A673 (cell line): ENCODE measurements around the gene SIVA1. TPM values are rescaled to one million over a fixed set of nuclear protein-coding genes. Genes with fewer than 3 reads are reported as not detected.

Source experiments
- BruUV-seq: library from RNA; stranded (reverse); fragments of 400-500 nt; replicated peaks from 2 replicates; lab custom pipeline; 2021; lab: Mats Ljungman, UMichigan
- CTCF ChIA-PET: fragments of 300-600 bp; sonication (Branson Sonifier 250); formaldehyde crosslinking; loops from one replicate; lab custom pipeline; 2022; ENCODE audit warnings: antibody characterized with exemption; lab: Charles Lee
- POLR2A ChIA-PET: fragments of 300-600 bp; sonication (Branson Sonifier 250); formaldehyde crosslinking; loops from one replicate; lab custom pipeline; 2022; ENCODE audit warnings: antibody characterized with exemption; ENCODE audit not compliant: low non-redundant PET; lab: Charles Lee
- DNase-seq: peaks from one replicate; pipeline ENCODE4 v3.0.0-alpha.2; 2015; ENCODE audit warnings: low spot score
- H3K27ac ChIP-seq: fragments of 200-600 bp; sonication (generic); 2 replicates; pipeline ENCODE4 v1.5.1; 2016; ENCODE audit warnings: mixed run types, low read depth, mild to moderate bottlenecking, mixed read lengths, antibody characterized with exemption, low read length; ENCODE audit not compliant: poor library complexity, severe bottlenecking
- H3K27me3 ChIP-seq: fragments of 200-600 bp; sonication (generic); replicated peaks from 2 replicates; pipeline ENCODE4 v1.6.1; 2017; ENCODE audit warnings: mixed run types, low read depth, mild to moderate bottlenecking, mixed read lengths, antibody characterized with exemption, low read length; ENCODE audit not compliant: insufficient read depth, poor library complexity
- H3K36me3 ChIP-seq: fragments of 200-600 bp; sonication (generic); 2 replicates; pipeline ENCODE4 v1.6.1; 2016; ENCODE audit warnings: mixed run types, mild to moderate bottlenecking, mixed read lengths, antibody characterized with exemption, low read length; ENCODE audit not compliant: insufficient read depth, poor library complexity, severe bottlenecking
- H3K4me1 ChIP-seq: fragments of 200-600 bp; sonication (generic); 2 replicates; pipeline ENCODE4 v1.6.1; 2017; ENCODE audit warnings: mixed run types, mild to moderate bottlenecking, mixed read lengths, antibody characterized with exemption, low read length; ENCODE audit not compliant: insufficient read depth, poor library complexity, severe bottlenecking
- H3K4me3 ChIP-seq: fragments of 200-600 bp; sonication (generic); 2 replicates; pipeline ENCODE4 v1.5.1; 2016; ENCODE audit warnings: low read depth, mixed run types, mild to moderate bottlenecking, mixed read lengths, low read length; ENCODE audit not compliant: poor library complexity, severe bottlenecking
- H3K9me3 ChIP-seq: fragments of 200-600 bp; sonication (generic); 2 replicates; pipeline ENCODE4 v1.6.1; 2016; ENCODE audit warnings: mixed run types, low read depth, mild to moderate bottlenecking, mixed read lengths, antibody characterized with exemption, low read length; ENCODE audit not compliant: poor library complexity, severe bottlenecking
- CTCF ChIP-seq: fragments of 300-800, 200-600 bp; sonication (generic); conservative IDR thresholded peaks from 2 replicates; pipeline ENCODE4 v1.5.1; 2017; ENCODE audit warnings: low read depth, mild to moderate bottlenecking, antibody characterized with exemption, low read length, moderate library complexity, mixed read lengths
- EZH2 ChIP-seq: fragments of 200-600 bp; sonication (generic); IDR thresholded peaks from 2 replicates; pipeline ENCODE4 v1.6.1; 2017; ENCODE audit warnings: borderline replicate concordance, low read depth, mild to moderate bottlenecking, mixed read lengths, antibody characterized with exemption, low read length; ENCODE audit not compliant: poor library complexity, severe bottlenecking
- intact Hi-C: fragments of 100-400 bp; cut with micrococcal nuclease; formaldehyde crosslinking; loops from one replicate; pipeline ENCODE4 v1.10.0; 2022; ENCODE audit not compliant: unreplicated experiment
- total RNA-seq: library from RNA; stranded (reverse); gene quantifications from 2 replicates; pipeline ENCODE4 v1.2.3, GENCODE V29; 2021

Gene SIVA1
- total RNA-seq, 1 experiment from 2014 or later: 79.6 TPM

DNA sequence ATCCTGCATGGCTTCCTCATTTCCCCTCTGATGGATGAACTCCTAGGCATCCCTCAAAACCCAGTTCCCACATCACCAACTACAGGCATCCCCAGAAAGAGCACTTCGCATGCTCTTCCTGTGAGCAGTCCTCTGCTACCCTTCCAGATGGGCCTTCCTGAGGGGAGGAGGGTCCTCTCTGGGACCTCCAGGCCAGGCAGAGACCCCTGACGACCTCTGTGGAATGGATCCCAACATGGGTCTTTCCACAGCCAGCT is 40.7 kb downstream of the SIVA1 start:
- BruUV-seq: no TSS peak
- peak overlapping the region; percentile 66 for H3K4me3 ChIP-seq
- H3K36me3 ChIP-seq: peaks cover 10% of the 10 kb centered on the region
- no peak for TF ChIP-seq CTCF
- TF ChIP-seq EZH2: no peak
- intact Hi-C loops: no loop called here
- DNase-seq: no peak
- no peaks in the 10 kb centered on the region for H3K27me3 ChIP-seq
- ChIA-PET CTCF (no interaction called here), POLR2A (no interaction called here)
- peaks cover 15% of the 10 kb centered on the region for H3K4me1 ChIP-seq
- peak overlapping the region; percentile 33 for H3K27ac ChIP-seq
- H3K9me3 ChIP-seq: no peaks in the 10 kb centered on the region

DNA sequence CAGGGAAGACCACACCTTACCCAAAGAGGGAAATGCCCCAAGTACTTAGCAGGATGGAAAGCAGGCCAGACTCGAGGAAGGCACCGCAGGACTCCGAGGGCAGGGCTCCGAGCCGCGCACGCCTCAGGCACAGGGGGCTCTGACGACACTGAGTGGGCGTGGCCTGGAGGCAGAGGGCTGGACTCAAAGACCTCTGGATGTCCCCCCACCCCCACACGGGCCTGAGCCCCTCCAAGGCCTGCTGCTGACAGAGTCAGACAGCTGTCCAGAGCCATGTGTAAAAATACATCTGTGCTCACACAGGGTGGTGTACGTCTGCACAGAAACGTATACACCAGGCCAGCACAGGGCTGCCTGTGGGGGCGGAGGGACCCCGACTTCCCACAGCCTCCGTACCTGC is 41.2 kb downstream of the SIVA1 start:
- Histone ChIP-seq H3K27me3 (no peaks in the 10 kb centered on the region), H3K9me3 (no peaks in the 10 kb centered on the region), H3K27ac (peak overlapping the region; percentile 73), H3K36me3 (peaks cover 10% of the 10 kb centered on the region), H3K4me1 (peaks cover 15% of the 10 kb centered on the region), H3K4me3 (peak overlapping the region; percentile 66)
- intact Hi-C loops: no loop called here
- BruUV-seq: TSS peak; percentile 70
- DNase-seq: peak; percentile 84
- ChIA-PET POLR2A (no interaction called here), CTCF (no interaction called here)
- TF ChIP-seq EZH2: no peak
- TF ChIP-seq CTCF: no peak

DNA sequence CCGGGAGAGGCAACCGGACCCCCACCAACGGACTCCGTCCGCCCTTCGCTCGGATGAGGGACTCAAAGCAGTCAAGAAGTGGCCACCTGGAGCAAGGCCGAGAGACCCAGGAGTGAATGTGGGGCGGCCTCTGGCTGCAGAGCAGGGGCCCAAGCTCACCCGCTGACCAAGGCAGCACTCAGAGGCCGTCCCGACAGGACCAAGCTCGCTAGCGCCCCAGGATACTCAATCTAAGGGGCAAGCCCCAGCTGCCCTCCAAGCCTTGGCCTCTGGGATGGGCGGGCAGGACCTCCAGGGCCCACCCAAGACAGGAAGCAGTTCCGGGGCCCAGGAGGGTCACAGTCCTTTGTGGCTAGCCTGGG is 41.7 kb downstream of the SIVA1 start:
- Histone ChIP-seq H3K4me3 (peak overlapping the region; percentile 66), H3K27ac (peak overlapping the region; percentile 73), H3K27me3 (no peaks in the 10 kb centered on the region), H3K9me3 (no peaks in the 10 kb centered on the region), H3K4me1 (peaks cover 15% of the 10 kb centered on the region), H3K36me3 (peaks cover 10% of the 10 kb centered on the region)
- ChIA-PET POLR2A (no interaction called here), CTCF (no interaction called here)
- no peak for TF ChIP-seq CTCF
- TF ChIP-seq EZH2: no peak
- intact Hi-C loops: no loop called here
- no TSS peak for BruUV-seq
- no peak for DNase-seq
